Glomerular visceral epithelial cell (primary cell): Measurements from ENCODE around the gene TYW1B.
A peak's percentile ranks its signal among the peaks of the same experiment; 100 is the strongest.
"Not testable (repeated sequence)": the region's sequence is repeated elsewhere in the genome, so short reads cannot be mapped to it uniquely, and the experiment has no call there.

Source experiments
- DNase-seq: peaks from one replicate; pipeline ENCODE4 v3.0.0-alpha.2; 2016; ENCODE audit errors: extremely low spot score

TYW1B gene, protein sequence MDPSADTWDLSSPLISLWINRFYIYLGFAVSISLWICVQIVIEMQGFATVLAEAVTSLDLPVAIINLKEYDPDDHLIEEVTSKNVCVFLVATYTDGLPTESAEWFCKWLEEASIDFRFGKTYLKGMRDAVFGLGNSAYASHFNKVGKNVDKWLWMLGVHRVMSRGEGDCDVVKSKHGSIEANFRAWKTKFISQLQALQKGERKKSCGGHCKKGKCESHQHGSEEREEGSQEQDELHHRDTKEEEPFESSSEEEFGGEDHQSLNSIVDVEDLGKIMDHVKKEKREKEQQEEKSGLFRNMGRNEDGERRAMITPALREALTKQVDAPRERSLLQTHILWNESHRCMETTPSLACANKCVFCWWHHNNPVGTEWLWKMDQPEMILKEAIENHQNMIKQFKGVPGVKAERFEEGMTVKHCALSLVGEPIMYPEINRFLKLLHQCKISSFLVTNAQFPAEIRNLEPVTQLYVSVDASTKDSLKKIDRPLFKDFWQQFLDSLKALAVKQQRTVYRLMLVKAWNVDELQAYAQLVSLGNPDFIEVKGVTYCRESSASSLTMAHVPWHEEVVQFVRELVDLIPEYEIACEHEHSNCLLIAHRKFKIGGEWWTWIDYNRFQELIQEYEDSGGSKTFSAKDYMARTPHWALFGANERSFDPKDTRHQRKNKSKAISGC

DNA sequence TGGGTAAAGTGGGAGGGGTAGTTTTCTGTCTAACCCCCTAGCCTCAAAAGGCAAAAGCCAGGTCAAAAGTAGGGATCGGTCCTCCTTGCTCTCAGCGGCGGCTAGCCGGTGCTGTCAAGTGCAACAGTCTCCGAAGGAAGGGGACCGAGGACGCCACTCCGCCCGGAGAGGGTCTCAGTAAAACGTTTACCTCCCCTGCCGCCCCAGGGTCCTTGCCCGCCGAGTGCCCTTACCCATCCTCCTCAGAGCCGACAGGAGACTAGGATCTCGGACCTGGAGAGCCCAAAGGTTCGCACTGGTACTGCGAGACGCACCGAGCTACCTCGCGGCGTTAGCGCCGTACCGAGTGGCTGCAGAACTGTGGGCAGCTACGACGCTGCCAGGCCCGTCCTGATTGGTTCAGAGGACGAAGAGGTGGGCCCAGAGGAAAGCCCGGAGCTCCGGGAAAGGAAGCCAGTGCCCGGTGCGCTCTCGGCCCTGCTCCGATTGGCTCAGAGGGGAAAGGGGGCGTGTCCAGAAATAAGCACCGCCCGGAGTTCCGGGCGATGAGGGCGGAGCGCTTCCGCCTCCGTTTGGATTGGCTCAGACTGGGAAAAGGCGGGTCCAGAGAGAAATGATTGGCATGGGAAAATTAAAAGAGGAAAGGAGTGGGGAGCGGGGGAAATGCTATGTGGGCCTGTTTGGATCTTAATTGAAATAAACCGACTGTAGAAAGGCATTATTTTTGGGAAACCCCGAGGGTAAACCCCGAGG, at the start of gene TYW1B:
TYW1B (minus strand) TSS at position 362 of the 753 bp plus-strand sequence; CDS start at position 237, 125 bp downstream.
- DNase-seq, result peak; percentile 98

DNA sequence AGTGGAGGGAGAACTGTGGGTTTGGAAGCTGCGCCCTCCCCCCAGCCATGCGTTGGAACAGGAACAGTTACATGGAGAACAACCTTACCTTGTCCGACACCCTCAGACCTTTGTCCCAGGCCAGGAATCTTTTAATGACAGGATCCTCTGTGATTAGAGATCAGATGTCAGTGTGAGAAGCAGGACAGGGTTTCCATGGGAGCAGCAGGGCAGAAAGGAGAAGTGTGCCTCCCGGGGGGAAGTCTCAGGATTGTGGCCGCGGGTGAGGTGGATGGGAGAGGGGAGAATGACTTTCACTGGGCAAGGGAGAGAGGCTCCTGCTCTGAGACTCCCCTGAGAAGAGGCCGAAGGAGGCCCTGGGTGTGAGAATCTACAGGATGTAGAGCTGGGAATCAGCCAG, 39.6 kb upstream of the TYW1B start:
- DNase-seq, result not testable (repeated sequence)

DNA sequence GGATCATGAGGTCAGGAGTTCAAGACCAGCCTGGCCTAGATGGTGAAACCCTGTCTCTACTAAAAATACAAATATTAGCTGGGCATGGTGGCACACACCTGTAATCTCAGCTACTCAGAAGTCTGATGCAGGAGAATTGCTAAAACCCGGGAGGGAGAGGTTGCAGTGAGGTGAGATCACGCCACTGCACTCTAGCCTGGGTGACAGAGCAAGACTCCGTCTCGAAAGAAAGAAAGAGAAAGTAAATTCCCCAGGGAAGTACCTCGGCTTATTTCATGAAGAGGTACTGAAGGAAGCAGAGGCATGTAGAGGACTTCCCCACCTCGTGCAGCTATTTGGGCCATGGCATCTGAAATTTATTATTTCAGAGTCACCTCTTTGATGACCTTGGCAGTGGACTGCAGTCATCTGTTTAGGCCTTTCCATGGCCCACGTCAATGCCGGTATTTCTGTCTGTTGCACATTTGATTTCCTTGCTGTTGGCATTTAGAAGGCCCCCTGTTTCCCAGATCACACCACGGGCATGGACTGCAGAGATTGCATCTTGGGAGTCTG, 30.9 kb upstream of the TYW1B start:
- DNase-seq, result not testable (repeated sequence)

DNA sequence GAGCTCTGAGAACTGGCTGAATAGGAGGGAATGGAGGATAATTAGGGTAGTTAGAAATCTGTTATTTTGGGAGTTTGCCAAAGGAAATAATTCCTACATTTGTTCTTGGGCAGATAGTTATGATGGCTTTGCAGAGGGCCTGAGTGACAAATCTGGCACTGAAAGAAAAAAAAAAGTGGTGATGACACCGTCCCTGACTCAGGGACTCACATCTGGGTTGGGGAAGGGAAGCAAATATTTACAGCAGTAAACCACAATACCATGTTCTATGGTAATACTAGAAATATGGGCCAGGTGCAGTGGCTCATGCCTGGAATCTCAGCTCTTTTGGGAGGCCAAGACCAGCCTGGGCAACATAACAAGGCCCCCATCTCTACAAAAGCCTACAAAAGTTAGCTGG, 29.9 kb upstream of the TYW1B start:
- not testable (repeated sequence) for DNase-seq

- DNase-seq, result not testable (repeated sequence)
These were observed 27.3 kb upstream of the TYW1B start for GRCh38 chr7:72855261-72855660.

- DNase-seq, result not testable (repeated sequence)
These were observed 24.9 kb upstream of the TYW1B start for GRCh38 chr7:72852937-72853336.

DNA sequence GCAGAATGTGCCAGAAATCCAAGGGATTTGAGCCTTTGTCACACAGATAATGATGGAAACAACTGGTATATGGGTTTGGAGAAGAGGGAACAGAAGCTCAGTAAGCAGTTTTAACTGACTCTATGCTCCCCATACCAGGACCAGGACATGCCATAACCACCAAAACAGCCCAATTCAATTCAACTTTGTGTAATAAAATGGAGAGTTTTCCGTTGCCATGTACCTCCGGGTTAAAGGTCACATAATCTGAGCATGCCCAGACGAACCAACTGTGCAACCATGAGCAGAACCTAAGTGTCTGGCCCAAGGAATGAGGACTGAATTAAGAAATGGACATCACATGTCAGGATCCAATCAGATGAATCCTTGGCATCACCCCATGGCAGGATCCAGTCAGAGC, 22.7 kb upstream of the TYW1B start:
- DNase-seq, result not testable (repeated sequence)

DNA sequence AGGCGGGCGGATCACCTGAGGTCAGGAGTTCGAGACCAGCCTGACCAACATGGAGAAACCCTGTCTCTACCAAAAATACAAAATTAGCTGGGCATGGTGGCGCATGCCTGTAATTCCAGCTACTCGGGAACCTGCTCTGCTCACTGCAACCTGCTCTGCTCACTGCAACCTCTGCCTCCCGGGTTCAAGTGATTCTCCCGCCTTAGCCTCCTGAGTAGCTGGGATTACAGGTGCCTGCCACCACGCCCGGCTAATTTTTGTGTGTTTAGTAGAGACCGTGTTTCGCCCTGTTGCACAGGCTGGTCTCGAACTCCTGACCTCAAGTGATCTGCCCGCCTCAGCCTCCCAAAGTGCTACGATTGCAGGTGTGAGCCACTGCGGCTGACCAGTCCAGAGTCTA, 16.1 kb upstream of the TYW1B start:
- not testable (repeated sequence) for DNase-seq

- DNase-seq, result not testable (repeated sequence)
These were observed 15.2 kb upstream of the TYW1B start for GRCh38 chr7:72843166-72843565.

- DNase-seq, result not testable (repeated sequence)
These were observed 13.0 kb upstream of the TYW1B start for GRCh38 chr7:72840966-72841511.

GRCh38 chr7:72838315-72838714, 10.3 kb upstream of the TYW1B start:
- not testable (repeated sequence) for DNase-seq

DNA sequence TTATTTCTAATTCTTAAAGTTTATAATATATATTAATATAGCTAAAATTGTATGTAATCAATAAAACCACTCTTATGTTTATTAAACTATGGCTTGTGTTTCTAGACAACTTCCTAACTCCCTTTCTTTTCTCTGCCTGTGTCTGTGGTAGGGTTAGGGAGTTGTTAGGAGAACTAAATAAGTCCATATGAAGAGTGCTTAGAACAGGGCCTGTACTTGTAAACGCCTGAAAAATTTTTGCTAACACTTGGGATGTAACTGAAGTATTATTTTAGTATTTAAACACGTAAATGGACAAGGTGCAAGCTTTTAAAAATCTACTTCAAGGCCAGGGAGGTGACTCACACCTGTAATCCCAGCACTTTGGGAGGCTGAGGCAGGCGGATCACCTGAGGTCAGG, 9.3 kb upstream of the TYW1B start:
- not testable (repeated sequence) for DNase-seq

GRCh38 chr7:72830567-72830966, 2.6 kb upstream of the TYW1B start:
- DNase-seq, result not testable (repeated sequence)

DNA sequence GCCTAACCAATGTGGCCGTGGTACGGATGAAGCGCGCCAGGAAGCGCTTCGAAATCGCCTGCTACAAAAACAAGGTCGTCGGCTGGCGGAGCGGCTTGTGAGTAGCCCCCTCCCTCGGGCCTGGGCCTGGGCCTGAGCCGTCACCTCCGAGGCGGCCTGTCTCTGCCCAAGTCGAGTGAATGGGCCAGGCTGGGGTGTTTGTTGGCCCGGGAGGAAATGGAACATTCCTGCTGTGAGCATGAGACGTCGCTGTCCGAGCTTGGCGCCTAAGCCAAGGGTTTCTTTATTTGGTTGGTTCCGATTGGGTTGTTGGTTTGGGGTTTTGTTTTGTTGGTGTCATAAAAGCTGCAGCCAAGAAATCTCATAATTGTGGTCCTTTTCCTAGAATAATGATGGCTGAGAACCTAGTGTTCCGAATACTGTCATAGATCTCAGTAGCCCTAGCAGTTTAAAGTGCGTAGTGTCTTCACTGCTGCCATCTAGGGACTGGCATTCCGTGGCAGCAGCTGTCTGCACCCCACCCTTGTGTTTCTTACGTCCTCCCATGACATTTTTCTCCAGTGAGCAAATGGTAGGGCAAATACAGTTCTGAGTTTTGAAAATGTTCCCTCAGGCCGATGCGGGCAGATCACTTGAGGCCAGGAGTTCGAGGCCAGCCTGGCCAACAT, 1.8 kb upstream of the TYW1B start:
- peak; percentile 74 for DNase-seq

DNA sequence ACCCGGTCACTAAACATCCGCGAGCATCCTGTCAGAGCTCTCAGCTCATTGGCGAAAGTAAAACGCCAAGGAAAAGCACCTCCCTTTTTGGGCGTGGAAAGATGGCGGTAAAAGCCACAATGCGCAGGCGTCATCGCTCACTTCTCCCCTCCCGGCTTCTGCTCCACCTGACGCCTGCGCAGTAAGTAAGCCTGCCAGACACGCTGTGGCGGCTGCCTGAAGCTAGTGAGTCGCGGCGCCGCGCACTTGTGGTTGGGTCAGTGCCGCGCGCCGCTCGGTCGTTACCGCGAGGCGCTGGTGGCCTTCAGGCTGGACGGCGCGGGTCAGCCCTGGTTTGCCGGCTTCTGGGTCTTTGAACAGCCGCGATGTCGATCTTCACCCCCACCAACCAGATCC, 1.3 kb upstream of the TYW1B start:
- DNase-seq, result peak; percentile 98

GRCh38 chr7:72823765-72824732, 4.0 kb downstream of the TYW1B start:
- peak; percentile 21 for DNase-seq

DNA sequence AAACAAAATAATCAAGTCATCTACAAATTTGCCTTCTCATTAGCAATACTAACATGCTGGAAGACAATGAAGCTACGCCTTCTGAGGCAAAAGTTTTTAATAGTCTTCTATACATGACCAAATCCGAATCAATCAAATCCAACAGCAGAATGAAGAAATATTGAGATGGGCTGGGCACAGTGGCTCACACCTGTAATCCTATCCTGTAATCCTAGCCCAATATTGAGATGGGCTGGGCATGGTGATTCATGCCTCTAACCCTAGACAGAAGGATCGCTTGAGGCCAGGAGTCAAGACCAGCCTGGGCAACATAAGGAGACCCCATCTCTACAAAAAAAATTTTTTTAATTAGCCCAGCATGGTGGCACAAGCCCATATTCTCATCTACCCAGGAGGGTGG, 5.5 kb downstream of the TYW1B start:
- DNase-seq, result not testable (repeated sequence)

- not testable (repeated sequence) for DNase-seq
These were observed 9.2 kb downstream of the TYW1B start for GRCh38 chr7:72818663-72819361.

- not testable (repeated sequence) for DNase-seq
These were observed 10.3 kb downstream of the TYW1B start for GRCh38 chr7:72817661-72818060.
